Raji (cell line): ENCODE measurements around the gene DGKH.

ENCODE experiments used
- POLR2A ChIP-seq: IDR thresholded peaks from 2 replicates; pipeline ENCODE4 v1.6.1; 2011; ENCODE audit warnings: low read depth, low read length, control low read depth; ENCODE audit not compliant: insufficient read depth

The DGKH gene

GRCh38 chr13:42078128-42078808 is 29.8 kb downstream of the DGKH start:
- TF ChIP-seq POLR2A: no peak

- TF ChIP-seq POLR2A: no peak
These were observed 34.8 kb downstream of the DGKH start for GRCh38 chr13:42083138-42083770.

GRCh38 chr13:42084722-42085121 is 36.3 kb downstream of the DGKH start:
- TF ChIP-seq POLR2A: no peak

GRCh38 chr13:42086582-42086981 is 38.1 kb downstream of the DGKH start:
- TF ChIP-seq POLR2A: no peak

GRCh38 chr13:42094516-42095040 is 46.1 kb downstream of the DGKH start:
- no peak for TF ChIP-seq POLR2A

GRCh38 chr13:42099962-42100675 is 51.7 kb downstream of the DGKH start:
- TF ChIP-seq POLR2A: no peak

- TF ChIP-seq POLR2A: no peak
These were observed 52.5 kb downstream of the DGKH start for GRCh38 chr13:42100960-42101359.

GRCh38 chr13:42101821-42102585 is 53.6 kb downstream of the DGKH start:
- TF ChIP-seq POLR2A: no peak

GRCh38 chr13:42102961-42103865 is 54.8 kb downstream of the DGKH start:
- TF ChIP-seq POLR2A: no peak

- TF ChIP-seq POLR2A: no peak
These were observed 58.5 kb downstream of the DGKH start for GRCh38 chr13:42106998-42107397.

GRCh38 chr13:42107421-42107820 is 59.0 kb downstream of the DGKH start:
- no peak for TF ChIP-seq POLR2A

GRCh38 chr13:42108217-42108616 is 59.8 kb downstream of the DGKH start:
- no peak for TF ChIP-seq POLR2A

GRCh38 chr13:42109957-42110356 is 61.5 kb downstream of the DGKH start:
- no peak for TF ChIP-seq POLR2A
